Naive B cell (primary cell): ENCODE data around the gene LDLRAD4. TPM values are rescaled to one million over a fixed set of nuclear protein-coding genes. Genes with fewer than 3 reads are reported as not detected.

Source experiments
- ATAC-seq, 2 donors: fragments of 150-1000 bp; cut with Tn5 transposase; 2 replicates each; pipeline ENCODE4 v1.10.0; 2021; ENCODE audit warnings: low read depth in 2 of 2, mild to moderate bottlenecking in 2 of 2, moderate library complexity in 2 of 2
- DNase-seq: peaks from one replicate; pipeline ENCODE4 v3.0.0; 2022
- H3K27ac Mint-ChIP-seq, 6 donors: one replicate each; pipeline ENCODE4 v1.8.0; 2020 to 2022; ENCODE audit warnings: mild to moderate bottlenecking in 6 of 6, mixed read lengths in 6 of 6, moderate library complexity in 5 of 6, inconsistent platforms in 2 of 6
- H3K27me3 Mint-ChIP-seq, 3 donors: one replicate each; pipeline ENCODE4 v1.8.0; 2021 to 2022; ENCODE audit warnings: mixed read lengths in 3 of 3, mild to moderate bottlenecking in 1 of 3
- H3K36me3 Mint-ChIP-seq, 2 donors: one replicate each; pipeline ENCODE4 v1.8.0; 2020 to 2022; ENCODE audit warnings: mixed read lengths in 2 of 2, inconsistent platforms in 1 of 2, mild to moderate bottlenecking in 1 of 2
- H3K4me1 Mint-ChIP-seq, 3 donors: one replicate each; pipeline ENCODE4 v1.8.0; 2020 to 2022; ENCODE audit warnings: mixed read lengths in 3 of 3, inconsistent platforms in 1 of 3, mild to moderate bottlenecking in 1 of 3, moderate library complexity in 1 of 3
- H3K4me3 Mint-ChIP-seq, 8 donors: one replicate each; pipeline ENCODE4 v1.8.0; 2020 to 2022; ENCODE audit warnings: mild to moderate bottlenecking in 8 of 8, mixed read lengths in 8 of 8, moderate library complexity in 8 of 8, inconsistent platforms in 2 of 8
- H3K9me3 Mint-ChIP-seq, 7 donors: one replicate each; pipeline ENCODE4 v1.8.0; 2020 to 2022; ENCODE audit warnings: mixed read lengths in 7 of 7, mild to moderate bottlenecking in 5 of 7, inconsistent platforms in 2 of 7, moderate library complexity in 1 of 7
- polyA plus RNA-seq, 6 donors: library from polyadenylated mRNA; unstranded; fragments of 300-500 nt; fragmentation: Illumina TruSeq; gene quantifications; one replicate each; pipeline ENCODE4 v1.2.3, GENCODE V29; 2021; ENCODE audit warnings: low read depth in 6 of 6

The LDLRAD4 gene
- polyA plus RNA-seq, 6 donors from 2014 or later: 6.4 to 16.1 (median 9.2) TPM

DNA sequence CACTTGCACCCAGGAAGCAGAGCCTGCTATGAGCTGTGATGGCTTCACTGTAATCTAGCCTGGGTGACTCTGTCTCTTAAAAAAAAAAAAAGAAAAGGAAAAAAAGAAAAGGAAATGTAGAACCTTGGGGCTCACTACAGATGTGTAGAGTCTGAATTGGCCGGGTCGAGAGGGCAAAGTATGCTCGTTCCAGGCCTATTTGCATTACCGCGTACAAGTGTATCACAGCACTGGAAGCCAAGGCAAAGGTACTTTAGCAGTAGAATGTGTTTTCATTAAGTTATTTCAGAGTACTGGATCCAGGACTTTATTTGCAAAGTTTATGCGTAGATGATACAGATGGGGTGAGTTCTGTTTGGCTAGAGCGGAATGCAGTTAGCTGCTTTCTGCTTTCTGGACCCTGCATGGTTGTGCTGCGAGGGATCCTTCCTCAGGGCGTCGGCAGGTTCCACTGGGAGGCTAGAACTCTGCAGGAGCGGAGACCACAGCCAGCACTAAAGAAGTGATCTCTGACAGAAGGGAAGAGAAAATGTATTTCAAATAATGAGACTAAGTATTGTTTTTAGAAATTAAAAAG, 51.8 kb downstream of the LDLRAD4 start:
- Mint-ChIP-seq H3K4me1 (peaks cover 0 to 24% (median 5%) of the 10 kb centered on the region in 3 donors), H3K4me3 (peak overlapping the region in 1 of 8 donors; percentile 51), H3K27ac (peak overlapping the region in 1 of 6 donors; percentile 67), H3K27me3 (peaks cover 0 to 8% (median 5%) of the 10 kb centered on the region in 3 donors), H3K36me3 (no peaks in the 10 kb centered on the region), H3K9me3 (no peaks in the 10 kb centered on the region)
- ATAC-seq (no peak), DNase-seq (no peak)

DNA sequence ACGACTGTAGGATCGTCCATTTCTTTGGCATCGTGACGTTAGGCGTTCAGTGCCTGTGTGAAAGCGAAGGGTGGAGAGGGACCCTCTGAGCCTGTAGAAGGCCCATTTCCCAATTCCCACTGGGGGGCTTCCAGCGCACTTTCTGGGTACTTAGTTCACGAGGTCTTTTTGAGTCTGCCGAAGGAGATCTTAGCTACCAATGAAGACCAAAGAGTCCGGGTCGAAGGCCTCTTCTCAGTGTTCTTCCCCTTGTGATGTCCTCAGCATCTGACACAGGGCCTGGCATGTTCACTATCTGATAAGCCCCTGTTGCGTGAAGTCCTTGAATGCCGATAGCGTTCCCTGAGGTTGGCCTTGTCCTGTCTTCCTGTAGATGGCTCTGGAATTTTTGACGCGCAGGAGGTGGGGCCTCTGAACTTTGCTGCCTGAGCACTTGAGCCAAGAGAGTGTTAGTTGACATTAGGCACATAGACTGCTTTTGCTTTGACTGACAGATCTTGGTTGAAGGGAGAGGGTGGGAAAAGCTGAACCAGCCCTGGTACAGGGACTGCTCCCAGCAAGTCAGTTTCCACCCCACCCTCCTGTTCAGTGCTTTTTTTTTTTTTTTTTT, 52.8 kb downstream of the LDLRAD4 start:
- no peak overlapping the region for H3K4me3 Mint-ChIP-seq
- peaks cover 0 to 7% (median 5%) of the 10 kb centered on the region in 3 donors for H3K27me3 Mint-ChIP-seq
- no peaks in the 10 kb centered on the region for H3K36me3 Mint-ChIP-seq
- no peak overlapping the region for H3K27ac Mint-ChIP-seq
- ATAC-seq (no peak), DNase-seq (no peak)
- H3K9me3 Mint-ChIP-seq: no peaks in the 10 kb centered on the region
- H3K4me1 Mint-ChIP-seq: peaks cover 0 to 24% (median 5%) of the 10 kb centered on the region in 3 donors

GRCh38 chr18:13272416-13272815, 53.9 kb downstream of the LDLRAD4 start:
- peaks cover 0 to 7% (median 5%) of the 10 kb centered on the region in 3 donors for H3K27me3 Mint-ChIP-seq

GRCh38 chr18:13273800-13274199, 55.2 kb downstream of the LDLRAD4 start:
- Mint-ChIP-seq H3K9me3 (no peaks in the 10 kb centered on the region), H3K4me1 (peaks cover 2 to 29% (median 5%) of the 10 kb centered on the region in 3 donors), H3K27me3 (peaks cover 0 to 5% (median 0%) of the 10 kb centered on the region in 3 donors), H3K36me3 (no peaks in the 10 kb centered on the region), H3K27ac (peak overlapping the region in 2 of 6 donors; percentile 56 to 64), H3K4me3 (no peak overlapping the region)
- ATAC-seq (no peak), DNase-seq (no peak)

More at GRCh38 chr18:13272416-13272815, 53.9 kb downstream of the LDLRAD4 start:
- ATAC-seq (no peak), DNase-seq (no peak)
- Mint-ChIP-seq H3K9me3 (no peaks in the 10 kb centered on the region), H3K27ac (peak overlapping the region in 1 of 6 donors; percentile 28), H3K4me3 (no peak overlapping the region), H3K36me3 (no peaks in the 10 kb centered on the region), H3K4me1 (peaks cover 0 to 24% (median 5%) of the 10 kb centered on the region in 3 donors)

- DNase-seq (no peak), ATAC-seq (no peak)
- H3K27ac Mint-ChIP-seq: no peak overlapping the region
- H3K4me1 Mint-ChIP-seq: peaks cover 10 to 23% (median 12%) of the 10 kb centered on the region in 3 donors
- no peak overlapping the region for H3K4me3 Mint-ChIP-seq
- H3K9me3 Mint-ChIP-seq: no peaks in the 10 kb centered on the region
- H3K27me3 Mint-ChIP-seq: peaks cover 0 to 5% (median 0%) of the 10 kb centered on the region in 3 donors
- no peaks in the 10 kb centered on the region for H3K36me3 Mint-ChIP-seq
Measured at GRCh38 chr18:13275075-13275474, 56.5 kb downstream of the LDLRAD4 start.

DNA sequence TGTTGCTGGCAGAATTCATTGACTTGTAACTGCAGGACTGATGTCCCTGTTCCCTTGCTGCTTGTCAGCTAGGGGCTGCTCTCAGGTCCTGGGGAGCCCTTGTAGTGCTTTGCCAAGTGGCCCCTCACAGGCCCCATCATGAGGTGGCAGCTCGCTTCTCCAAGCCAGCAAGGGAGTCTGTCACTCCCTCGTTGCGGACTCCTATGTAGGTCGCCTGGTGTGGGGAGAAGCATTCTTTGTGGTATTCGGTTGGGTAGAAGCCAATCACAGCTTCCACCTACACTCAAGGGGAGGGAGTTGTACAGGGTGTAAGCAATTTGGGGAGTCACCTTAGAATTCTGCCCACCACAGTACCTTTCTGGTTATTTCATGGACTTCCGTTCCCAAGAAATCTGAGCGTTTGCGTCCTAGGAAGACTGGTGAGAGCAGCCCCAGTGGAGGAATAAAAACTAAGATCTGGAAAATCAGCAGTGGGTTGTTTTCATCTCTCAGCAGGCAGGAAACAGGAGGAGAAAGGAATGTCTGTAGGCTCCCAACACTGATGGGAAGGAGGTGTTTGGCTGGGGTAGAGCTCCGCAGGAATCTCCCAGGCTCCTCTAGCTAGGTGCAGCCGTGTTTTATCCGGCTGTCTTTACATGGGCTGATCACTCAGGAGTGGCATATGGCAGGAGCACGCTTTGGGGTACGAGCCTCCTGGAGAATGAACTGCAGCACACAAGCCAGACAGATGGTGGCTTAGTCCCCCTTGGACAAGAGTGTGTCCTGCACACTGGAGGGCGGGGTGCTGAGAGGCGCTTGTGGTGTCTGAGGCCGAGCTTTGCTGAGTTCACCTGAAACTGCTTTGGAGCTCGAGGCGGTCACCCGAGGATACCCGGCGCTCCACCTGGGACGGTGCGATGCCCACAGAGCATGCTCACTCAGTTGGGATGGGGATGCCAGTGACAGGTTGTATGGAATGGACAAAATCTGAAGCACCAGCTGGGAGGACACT, 58.3 kb downstream of the LDLRAD4 start:
- Mint-ChIP-seq H3K4me3 (no peak overlapping the region), H3K9me3 (no peaks in the 10 kb centered on the region), H3K36me3 (no peaks in the 10 kb centered on the region), H3K27me3 (peaks cover 0 to 5% (median 0%) of the 10 kb centered on the region in 3 donors), H3K4me1 (peaks cover 10 to 20% (median 12%) of the 10 kb centered on the region in 3 donors), H3K27ac (peak overlapping the region in 1 of 6 donors; percentile 19)
- DNase-seq (no peak), ATAC-seq (no peak)

GRCh38 chr18:13278062-13278630, 59.6 kb downstream of the LDLRAD4 start:
- Mint-ChIP-seq H3K4me3 (no peak overlapping the region), H3K9me3 (peaks cover 0 to 3% (median under 1%) of the 10 kb centered on the region in 7 donors), H3K27ac (peak overlapping the region in 1 of 6 donors; percentile 41), H3K36me3 (no peaks in the 10 kb centered on the region), H3K27me3 (peaks cover 0 to 5% (median 0%) of the 10 kb centered on the region in 3 donors), H3K4me1 (peaks cover 10 to 20% (median 12%) of the 10 kb centered on the region in 3 donors)
- ATAC-seq (no peak), DNase-seq (no peak)

GRCh38 chr18:13279181-13280069, 60.9 kb downstream of the LDLRAD4 start:
- ATAC-seq (peak; percentile 76 to 91), DNase-seq (peak; percentile 23)
- peaks cover 0 to under 1% (median 0%) of the 10 kb centered on the region in 3 donors for H3K27me3 Mint-ChIP-seq

DNA sequence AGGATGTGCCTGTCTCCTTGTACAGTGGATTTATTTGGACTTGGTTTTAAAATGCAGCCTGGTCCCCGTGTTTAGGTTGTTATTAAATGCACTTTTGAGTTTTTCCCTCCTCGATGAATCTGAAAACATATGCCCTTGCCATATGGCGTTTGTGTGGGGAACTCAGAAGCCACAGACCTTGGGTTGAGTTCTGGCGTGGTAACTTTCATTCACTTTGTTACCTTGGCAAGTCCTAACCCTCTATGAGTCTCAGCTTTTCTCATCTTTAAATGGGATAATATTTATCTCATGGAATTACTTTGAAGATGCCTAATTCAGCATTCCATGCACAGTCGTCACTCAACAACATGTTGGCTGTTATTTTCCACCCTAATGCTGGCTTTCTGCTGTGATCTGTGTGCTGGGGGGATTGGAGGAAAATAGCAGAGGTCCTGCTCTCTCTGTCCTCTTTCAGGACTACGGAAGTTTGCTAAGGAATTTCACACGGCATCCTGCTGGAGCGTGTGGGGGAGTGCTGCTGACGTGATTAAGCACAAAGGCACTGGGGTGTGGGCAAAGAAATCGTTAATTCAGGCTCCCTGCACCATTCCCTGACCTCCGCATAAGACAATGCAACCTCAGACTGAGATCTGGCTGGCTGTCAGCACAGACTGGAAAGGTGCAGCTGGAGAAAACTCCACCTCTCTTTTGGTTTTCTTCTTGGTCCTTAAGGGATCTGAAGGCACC, 61.7 kb downstream of the LDLRAD4 start:
- Mint-ChIP-seq H3K4me3 (no peak overlapping the region), H3K4me1 (peaks cover 5 to 12% (median 11%) of the 10 kb centered on the region in 3 donors), H3K9me3 (peaks cover 0 to 7% (median 3%) of the 10 kb centered on the region in 7 donors), H3K27ac (no peak overlapping the region), H3K27me3 (no peaks in the 10 kb centered on the region), H3K36me3 (no peaks in the 10 kb centered on the region)
- DNase-seq (no peak), ATAC-seq (no peak)

More at GRCh38 chr18:13279181-13280069, 60.9 kb downstream of the LDLRAD4 start:
- H3K27ac Mint-ChIP-seq: no peak overlapping the region
- no peaks in the 10 kb centered on the region for H3K36me3 Mint-ChIP-seq
- H3K4me1 Mint-ChIP-seq: peaks cover 5 to 12% (median 11%) of the 10 kb centered on the region in 3 donors
- H3K9me3 Mint-ChIP-seq: peaks cover 0 to 7% (median 3%) of the 10 kb centered on the region in 7 donors
- peak overlapping the region in 5 of 8 donors; percentile 43 to 77 (median 55) for H3K4me3 Mint-ChIP-seq

GRCh38 chr18:13281406-13281805, 62.8 kb downstream of the LDLRAD4 start:
- Mint-ChIP-seq H3K4me1 (peaks cover 5 to 12% (median 11%) of the 10 kb centered on the region in 3 donors), H3K27me3 (peaks cover 0 to 8% (median 0%) of the 10 kb centered on the region in 3 donors), H3K36me3 (no peaks in the 10 kb centered on the region), H3K9me3 (peaks cover 0 to 7% (median 3%) of the 10 kb centered on the region in 7 donors), H3K27ac (no peak overlapping the region), H3K4me3 (no peak overlapping the region)
- ATAC-seq: no peak
- DNase-seq: no peak

DNA sequence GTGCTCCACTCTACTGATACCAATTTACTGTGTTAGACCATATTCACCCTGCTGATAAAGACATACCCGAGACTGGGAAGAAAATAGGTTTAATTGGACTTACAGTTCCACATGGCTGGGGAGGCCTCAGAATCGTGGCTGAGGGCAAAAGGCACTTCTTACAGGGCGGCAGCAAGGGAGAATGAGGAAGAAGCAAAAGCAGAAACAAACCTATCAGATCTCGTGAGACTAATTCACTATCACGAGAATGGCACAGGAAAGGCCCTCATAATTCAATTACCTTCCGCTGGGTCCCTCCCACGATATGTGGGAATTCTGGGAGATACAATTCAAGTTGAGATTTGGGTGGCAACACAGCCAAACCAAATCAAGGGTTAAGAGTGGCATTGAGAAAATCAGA, 65.2 kb downstream of the LDLRAD4 start:
- peaks cover 5 to 10% (median 6%) of the 10 kb centered on the region in 3 donors for H3K4me1 Mint-ChIP-seq
- peak overlapping the region in 1 of 6 donors; percentile 54 for H3K27ac Mint-ChIP-seq
- DNase-seq (no peak), ATAC-seq (no peak)
- H3K9me3 Mint-ChIP-seq: peaks cover 0 to 7% (median 3%) of the 10 kb centered on the region in 7 donors
- H3K27me3 Mint-ChIP-seq: peaks cover 0 to 9% (median 0%) of the 10 kb centered on the region in 3 donors
- H3K4me3 Mint-ChIP-seq: no peak overlapping the region
- no peaks in the 10 kb centered on the region for H3K36me3 Mint-ChIP-seq
